Neural progenitor cell (in vitro differentiated cells): Measurements from ENCODE around the gene PUDP. TPM values are rescaled to one million over a fixed set of nuclear protein-coding genes. Genes with fewer than 3 reads are reported as not detected.

Source experiments
- DNase-seq: peaks from one replicate; pipeline ENCODE4 v3.0.0-alpha.2; 2016; ENCODE audit warnings: low spot score
- H2AFZ ChIP-seq: fragments of 200-600 bp; sonication (generic); replicated peaks from 2 replicates; pipeline ENCODE4 v1.6.1; 2016; ENCODE audit warnings: antibody characterized with exemption
- H3F3A ChIP-seq: fragments of 200-600 bp; sonication (generic); 2 replicates; pipeline ENCODE4 v1.6.1; 2016; ENCODE audit warnings: antibody characterized with exemption, low read depth
- H3K27ac ChIP-seq: fragments of 200-600 bp; sonication (generic); 2 replicates; pipeline ENCODE4 v1.5.1; 2016; ENCODE audit warnings: mild to moderate bottlenecking
- H3K27me3 ChIP-seq: fragments of 200-600 bp; sonication (generic); 2 replicates; pipeline ENCODE4 v1.6.1; 2016; ENCODE audit warnings: mild to moderate bottlenecking, moderate library complexity
- H3K36me3 ChIP-seq: fragments of 200-600 bp; sonication (generic); 2 replicates; pipeline ENCODE4 v1.5.1; 2016
- H3K4me1 ChIP-seq: fragments of 200-600 bp; sonication (generic); 2 replicates; pipeline ENCODE4 v1.6.1; 2016; ENCODE audit warnings: mixed run types
- H3K4me2 ChIP-seq: fragments of 200-600 bp; sonication (generic); 2 replicates; pipeline ENCODE4 v1.6.1; 2016
- H3K4me3 ChIP-seq: fragments of 200-600 bp; sonication (generic); 2 replicates; pipeline ENCODE4 v1.5.1; 2016
- H3K79me2 ChIP-seq: fragments of 200-600 bp; sonication (generic); 2 replicates; pipeline ENCODE4 v1.6.1; 2016; ENCODE audit warnings: low read depth
- H3K9ac ChIP-seq: fragments of 200-600 bp; sonication (generic); 2 replicates; pipeline ENCODE4 v1.6.1; 2016
- H3K9me3 ChIP-seq: fragments of 200-600 bp; sonication (generic); 2 replicates; pipeline ENCODE4 v1.5.1; 2016; ENCODE audit warnings: low read depth
- H4K20me1 ChIP-seq: fragments of 200-600 bp; sonication (generic); 2 replicates; pipeline ENCODE4 v1.6.1; 2016; ENCODE audit warnings: low read depth
- H3K27ac Mint-ChIP-seq: 3 replicates; pipeline ENCODE4 v1.8.0; 2021; ENCODE audit warnings: mixed read lengths
- H3K27me3 Mint-ChIP-seq: 2 replicates; pipeline ENCODE4 v1.8.0; 2022; ENCODE audit warnings: low read depth, mild to moderate bottlenecking, inconsistent platforms, moderate library complexity, mixed read lengths; ENCODE audit not compliant: insufficient read depth
- H3K36me3 Mint-ChIP-seq: 3 replicates; pipeline ENCODE4 v1.8.0; 2021; ENCODE audit warnings: mixed read lengths
- H3K4me1 Mint-ChIP-seq: 3 replicates; pipeline ENCODE4 v1.8.0; 2021; ENCODE audit warnings: mixed read lengths
- H3K4me3 Mint-ChIP-seq: 3 replicates; pipeline ENCODE4 v1.8.0; 2021; ENCODE audit warnings: mild to moderate bottlenecking, moderate library complexity, mixed read lengths
- H3K9me3 Mint-ChIP-seq: 3 replicates; pipeline ENCODE4 v1.8.0; 2020; ENCODE audit warnings: mixed read lengths
- EZH2 ChIP-seq: fragments of 200-600 bp; sonication (generic); IDR thresholded peaks from 2 replicates; pipeline ENCODE4 v1.6.1; 2017; ENCODE audit warnings: antibody characterized with exemption, mild to moderate bottlenecking, moderate library complexity
- EZH2phosphoT487 ChIP-seq: fragments of 200-600 bp; sonication (generic); IDR thresholded peaks from 2 replicates; pipeline ENCODE4 v1.6.1; 2017; ENCODE audit warnings: antibody characterized with exemption
- total RNA-seq: library from RNA; depleted of rRNA; stranded (reverse); fragments of >200 nt; gene quantifications from 2 replicates; pipeline ENCODE4 v1.2.3, GENCODE V29; 2015; ENCODE audit warnings: low replicate concordance
- TF ChIP-seq, protein P1 (sequence below): fragments of 200-600 bp; sonication (generic); IDR thresholded peaks from 2 replicates; pipeline ENCODE4 v1.5.1; 2017; ENCODE audit warnings: antibody characterized with exemption, mild to moderate bottlenecking

PUDP gene
- total RNA-seq, 1 donor from 2014 or later, result 29.1 TPM

DNA sequence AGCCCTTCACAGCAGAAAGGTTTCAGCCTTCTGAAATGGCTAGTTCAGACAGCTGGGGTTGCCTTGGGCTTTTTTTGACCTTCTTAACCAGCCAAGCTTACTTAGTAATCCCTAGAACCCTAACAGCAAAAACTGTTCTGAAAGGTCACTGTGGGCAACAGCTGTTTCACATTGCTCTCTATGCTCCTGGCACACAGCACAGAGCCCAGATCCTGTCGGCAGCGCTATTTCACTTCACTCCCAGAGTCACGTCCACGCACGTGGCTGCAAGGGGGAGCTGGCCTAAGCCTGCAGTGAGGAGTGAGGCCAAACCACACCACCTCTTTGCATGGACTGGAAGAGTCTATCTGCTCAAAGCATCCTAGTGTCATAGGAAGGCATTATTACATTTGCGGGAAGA, 32.4 kb downstream of the PUDP start:
- Histone ChIP-seq H2AFZ (no peak overlapping the region), H3K27me3 (no peaks in the 10 kb centered on the region), H4K20me1 (no peaks in the 10 kb centered on the region), H3K36me3 (no peaks in the 10 kb centered on the region), H3K4me3 (no peak overlapping the region), H3K27ac (no peak overlapping the region), H3K4me1 (no peaks in the 10 kb centered on the region), H3K4me2 (no peak overlapping the region), H3K9me3 (no peaks in the 10 kb centered on the region), H3F3A (no peaks in the 10 kb centered on the region), H3K9ac (no peak overlapping the region), H3K79me2 (peaks cover 5% of the 10 kb centered on the region)
- DNase-seq, result no peak
- Mint-ChIP-seq H3K27ac (no peak overlapping the region), H3K9me3 (peaks cover 10% of the 10 kb centered on the region), H3K36me3 (peaks cover 28% of the 10 kb centered on the region), H3K4me1 (peaks cover 28% of the 10 kb centered on the region), H3K27me3 (no peaks in the 10 kb centered on the region), H3K4me3 (no peak overlapping the region)
- TF ChIP-seq, protein P1, sequence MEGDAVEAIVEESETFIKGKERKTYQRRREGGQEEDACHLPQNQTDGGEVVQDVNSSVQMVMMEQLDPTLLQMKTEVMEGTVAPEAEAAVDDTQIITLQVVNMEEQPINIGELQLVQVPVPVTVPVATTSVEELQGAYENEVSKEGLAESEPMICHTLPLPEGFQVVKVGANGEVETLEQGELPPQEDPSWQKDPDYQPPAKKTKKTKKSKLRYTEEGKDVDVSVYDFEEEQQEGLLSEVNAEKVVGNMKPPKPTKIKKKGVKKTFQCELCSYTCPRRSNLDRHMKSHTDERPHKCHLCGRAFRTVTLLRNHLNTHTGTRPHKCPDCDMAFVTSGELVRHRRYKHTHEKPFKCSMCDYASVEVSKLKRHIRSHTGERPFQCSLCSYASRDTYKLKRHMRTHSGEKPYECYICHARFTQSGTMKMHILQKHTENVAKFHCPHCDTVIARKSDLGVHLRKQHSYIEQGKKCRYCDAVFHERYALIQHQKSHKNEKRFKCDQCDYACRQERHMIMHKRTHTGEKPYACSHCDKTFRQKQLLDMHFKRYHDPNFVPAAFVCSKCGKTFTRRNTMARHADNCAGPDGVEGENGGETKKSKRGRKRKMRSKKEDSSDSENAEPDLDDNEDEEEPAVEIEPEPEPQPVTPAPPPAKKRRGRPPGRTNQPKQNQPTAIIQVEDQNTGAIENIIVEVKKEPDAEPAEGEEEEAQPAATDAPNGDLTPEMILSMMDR, result no peak
- no peak for TF ChIP-seq EZH2phosphoT487
- TF ChIP-seq EZH2, result no peak

- no peak overlapping the region for H3K4me3 Mint-ChIP-seq
- H3K27ac Mint-ChIP-seq, result no peak overlapping the region
- no peak overlapping the region for H3K9ac ChIP-seq
- no peak overlapping the region for H3K4me2 ChIP-seq
- TF ChIP-seq, protein P1, result no peak
- no peak for TF ChIP-seq EZH2phosphoT487
- H3K27ac ChIP-seq, result no peak overlapping the region
- peaks cover 18% of the 10 kb centered on the region for H3K36me3 Mint-ChIP-seq
- H3K27me3 ChIP-seq, result no peaks in the 10 kb centered on the region
- H4K20me1 ChIP-seq, result peaks cover 4% of the 10 kb centered on the region
- no peak overlapping the region for H2AFZ ChIP-seq
- H3K9me3 Mint-ChIP-seq, result peaks cover 3% of the 10 kb centered on the region
- peaks cover 18% of the 10 kb centered on the region for H3F3A ChIP-seq
- DNase-seq, result no peak
- no peak overlapping the region for H3K4me3 ChIP-seq
- peaks cover 54% of the 10 kb centered on the region for H3K4me1 Mint-ChIP-seq
- no peaks in the 10 kb centered on the region for H3K9me3 ChIP-seq
- peaks cover 5% of the 10 kb centered on the region for H3K79me2 ChIP-seq
- peaks cover 16% of the 10 kb centered on the region for H3K4me1 ChIP-seq
- no peaks in the 10 kb centered on the region for H3K27me3 Mint-ChIP-seq
- no peaks in the 10 kb centered on the region for H3K36me3 ChIP-seq
Observed at GRCh38 chrX:7112071-7112470, 35.9 kb downstream of the PUDP start.

DNA sequence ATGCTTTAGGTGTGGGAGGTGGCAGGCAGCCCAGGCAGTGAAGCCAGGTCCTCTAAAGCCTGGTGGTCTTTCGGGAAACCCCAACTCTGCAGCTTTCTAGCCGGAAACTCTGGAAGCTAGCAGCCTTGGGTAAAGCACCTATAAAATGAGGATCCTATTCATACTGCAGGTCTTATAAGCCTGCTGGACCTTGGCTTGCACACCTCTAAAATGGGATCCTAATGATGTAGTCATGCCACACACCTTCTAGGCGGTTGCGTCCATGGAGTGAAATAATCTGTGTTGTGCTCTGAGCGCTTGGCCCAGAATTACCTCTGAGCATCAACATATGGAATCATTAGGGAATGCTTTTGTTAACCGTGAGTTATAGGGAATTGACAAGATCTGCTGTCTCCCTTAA, 36.4 kb downstream of the PUDP start:
- peaks cover 16% of the 10 kb centered on the region for H3K36me3 Mint-ChIP-seq
- no peaks in the 10 kb centered on the region for H3K9me3 ChIP-seq
- H3K4me3 Mint-ChIP-seq, result no peak overlapping the region

More for the DNA sequence above, 36.4 kb downstream of the PUDP start:
- no peaks in the 10 kb centered on the region for H3K27me3 ChIP-seq
- DNase-seq, result no peak
- H3F3A ChIP-seq, result peaks cover 18% of the 10 kb centered on the region
- Mint-ChIP-seq H3K4me1 (peaks cover 55% of the 10 kb centered on the region), H3K27ac (no peak overlapping the region), H3K27me3 (no peaks in the 10 kb centered on the region), H3K9me3 (no peaks in the 10 kb centered on the region)
- H4K20me1 ChIP-seq, result peaks cover 4% of the 10 kb centered on the region
- H3K79me2 ChIP-seq, result peaks cover 5% of the 10 kb centered on the region
- H3K9ac ChIP-seq, result no peak overlapping the region
- H3K4me3 ChIP-seq, result no peak overlapping the region
- TF ChIP-seq EZH2 (no peak), EZH2phosphoT487 (no peak)
- TF ChIP-seq, protein P1, result no peak
- no peaks in the 10 kb centered on the region for H3K36me3 ChIP-seq
- H3K4me2 ChIP-seq, result no peak overlapping the region
- H3K27ac ChIP-seq, result no peak overlapping the region
- no peak overlapping the region for H2AFZ ChIP-seq
- peaks cover 16% of the 10 kb centered on the region for H3K4me1 ChIP-seq
